ENCODE data around the gene RHEBL1.

Gene RHEBL1

DNA sequence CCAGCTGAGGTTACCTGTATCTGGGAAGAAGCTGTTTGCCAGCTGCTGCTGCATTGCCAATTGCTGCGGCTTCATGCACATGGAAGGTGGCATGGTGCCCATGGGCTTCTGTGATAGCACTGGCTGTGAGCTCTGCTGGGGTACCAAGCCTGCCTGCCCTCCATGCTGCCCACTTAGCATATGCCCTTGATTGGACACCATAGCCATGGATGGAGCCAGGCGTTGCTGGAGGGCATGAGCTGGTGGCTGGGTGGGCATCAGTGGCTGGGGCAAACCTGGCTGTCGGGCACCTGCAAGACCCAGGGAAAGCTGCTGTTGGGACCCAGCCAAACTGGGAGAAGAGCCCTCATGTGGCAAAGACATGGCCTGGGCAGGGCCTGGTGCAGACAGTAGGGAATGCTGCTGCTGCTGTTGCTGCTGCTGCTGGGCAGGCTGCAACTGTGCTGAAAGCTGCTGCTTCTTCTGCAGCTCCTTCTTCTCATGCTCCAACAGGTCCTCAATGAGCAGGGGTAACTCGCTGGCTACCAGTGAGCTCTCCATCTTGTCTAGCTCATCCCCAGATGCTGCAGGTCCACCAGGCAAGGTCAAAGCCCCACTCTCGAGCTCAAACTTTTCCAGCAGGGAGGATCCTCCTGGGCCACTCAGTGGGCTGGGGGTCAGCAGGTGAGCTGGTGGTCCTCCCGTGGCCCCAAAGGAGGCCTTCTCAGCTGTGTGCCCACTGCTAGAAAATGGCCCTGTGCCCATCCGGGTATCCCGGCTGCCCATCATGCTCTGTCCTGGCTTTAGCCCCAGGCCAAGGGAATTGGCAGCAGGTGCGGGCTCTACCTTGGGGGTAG is 32.5 kb downstream of the RHEBL1 start:
- no peak for DNase-seq (ENCODE audit: low spot score)

DNA sequence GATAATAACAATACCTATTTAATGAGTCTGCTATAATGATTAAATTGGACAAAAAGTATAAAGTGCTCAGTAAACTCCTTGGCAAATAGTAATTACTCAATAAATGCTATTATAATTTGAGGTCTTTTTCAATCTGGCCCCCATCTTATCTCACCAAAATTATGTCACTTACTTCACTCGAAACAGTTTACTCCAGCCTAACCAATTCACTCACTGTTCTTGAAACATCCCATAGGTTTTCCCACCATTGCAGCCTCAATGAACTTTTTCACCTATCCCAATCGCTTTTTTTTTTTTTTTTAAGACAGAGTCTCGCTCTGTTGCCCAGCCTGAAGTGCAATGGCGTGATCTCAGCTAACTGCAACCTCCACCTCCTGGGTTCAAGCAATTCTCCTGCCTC is 33.8 kb downstream of the RHEBL1 start:
- DNase-seq (ENCODE audit: low spot score) = no peak

DNA sequence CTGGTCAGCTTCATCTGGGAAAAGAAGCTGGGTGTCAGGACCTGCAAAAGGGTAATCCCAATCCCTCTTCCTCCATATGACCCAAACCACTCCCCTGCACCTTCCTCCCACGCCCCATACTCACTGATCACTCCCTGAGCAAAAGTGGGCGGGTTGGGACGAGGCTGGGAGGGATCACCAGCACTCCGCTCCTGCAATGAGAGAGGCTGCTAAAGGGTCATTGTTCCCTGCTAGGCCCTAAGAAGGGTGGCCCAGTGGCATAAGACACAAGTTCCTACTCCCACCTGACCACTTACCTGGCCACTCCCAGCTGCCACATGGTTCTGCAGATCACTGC is 35.5 kb downstream of the RHEBL1 start:
- DNase-seq (ENCODE audit: low spot score) = no peak

DNA sequence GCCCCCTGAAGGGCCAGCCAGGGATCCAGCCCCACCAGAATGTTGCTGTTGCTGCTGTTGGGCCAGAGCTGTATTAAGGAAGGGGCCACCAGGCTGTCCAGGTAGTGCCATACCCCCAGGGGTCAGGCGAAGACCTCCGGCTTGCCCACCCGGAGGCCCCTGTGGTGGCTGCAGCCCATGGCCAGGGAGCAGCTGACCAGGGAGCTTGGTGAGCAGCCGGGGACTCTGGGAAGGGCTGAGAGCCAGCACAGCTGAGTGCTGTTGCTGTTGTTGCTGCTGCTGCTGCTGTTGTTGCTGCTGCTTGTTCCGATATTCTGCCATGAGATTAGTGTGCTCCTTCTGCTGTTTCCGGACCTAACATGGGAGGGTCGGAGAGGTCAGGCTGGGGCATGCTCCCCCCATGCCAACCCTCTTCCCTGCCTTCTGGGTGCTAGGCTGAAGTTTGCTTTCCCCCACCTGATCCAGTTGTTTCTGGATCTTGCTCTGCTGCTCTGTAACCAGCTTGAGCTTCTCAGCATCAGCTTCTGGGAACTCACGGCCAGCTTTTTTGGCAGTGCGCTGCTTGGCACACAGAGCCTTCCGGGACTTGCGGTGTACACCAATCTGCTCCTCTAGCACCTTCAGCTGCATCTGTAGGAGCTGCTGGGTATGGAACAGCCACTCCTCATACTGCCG is 36.0 kb downstream of the RHEBL1 start:
- no peak for DNase-seq (ENCODE audit: low spot score)

DNA sequence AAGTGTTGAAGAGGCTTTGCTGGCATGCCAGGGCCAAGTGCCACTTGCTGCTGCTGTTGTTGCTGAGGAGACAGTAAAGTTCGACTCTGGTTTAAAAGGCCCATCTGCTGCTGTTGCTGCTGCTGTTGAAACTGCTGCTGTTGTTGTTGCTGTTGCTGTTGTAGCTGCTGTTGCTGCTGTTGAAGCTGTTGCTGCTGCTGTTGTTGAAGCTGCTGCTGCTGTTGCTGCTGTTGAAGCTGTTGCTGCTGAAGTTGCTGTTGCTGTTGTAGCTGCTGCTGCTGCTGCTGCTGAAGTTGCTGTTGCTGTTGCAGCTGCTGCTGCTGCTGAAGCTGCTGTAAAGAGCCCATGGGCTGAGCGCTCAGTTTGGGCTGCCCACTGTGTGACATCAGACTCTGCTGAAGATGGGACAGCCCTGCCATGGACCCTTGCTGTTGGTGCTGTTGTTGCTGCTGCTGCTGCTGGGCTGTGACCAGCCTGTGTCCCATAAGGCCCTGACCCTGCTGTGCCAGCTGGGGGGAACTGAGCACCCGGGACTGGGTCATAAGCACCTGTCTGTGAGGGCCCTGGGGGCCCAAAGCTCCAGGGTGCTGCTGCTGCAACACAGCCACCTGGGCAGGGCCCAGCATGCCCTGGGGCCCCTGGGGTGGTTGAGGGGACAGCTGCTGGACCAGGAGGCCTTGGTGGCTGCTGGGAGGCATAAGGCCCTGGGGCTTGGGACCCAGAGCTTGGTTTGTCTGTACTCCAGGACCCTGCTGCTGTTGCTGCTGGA is 36.9 kb downstream of the RHEBL1 start:
- no peak for DNase-seq (ENCODE audit: low spot score)

DNA sequence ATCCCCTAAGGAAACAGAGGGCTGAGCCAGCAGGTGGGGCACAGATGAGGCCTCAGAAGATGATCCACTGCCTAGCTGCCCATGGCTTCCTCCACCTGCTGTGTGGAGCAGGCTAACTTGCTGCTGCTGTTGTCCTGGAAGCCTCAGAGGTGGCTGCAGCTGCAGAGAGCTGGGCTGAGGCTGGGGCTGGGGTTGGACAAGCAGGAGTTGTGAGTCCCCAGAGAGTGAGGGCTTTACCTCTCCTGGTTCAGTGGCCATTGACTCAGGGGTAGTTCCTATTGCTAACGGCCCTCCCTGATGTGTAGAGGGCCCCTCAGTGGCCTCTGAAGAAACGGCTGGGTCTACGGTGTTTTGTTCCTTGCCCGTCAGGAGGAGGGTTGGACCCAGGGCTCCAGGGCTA is 37.5 kb downstream of the RHEBL1 start:
- DNase-seq (ENCODE audit: low spot score) = no peak

DNA sequence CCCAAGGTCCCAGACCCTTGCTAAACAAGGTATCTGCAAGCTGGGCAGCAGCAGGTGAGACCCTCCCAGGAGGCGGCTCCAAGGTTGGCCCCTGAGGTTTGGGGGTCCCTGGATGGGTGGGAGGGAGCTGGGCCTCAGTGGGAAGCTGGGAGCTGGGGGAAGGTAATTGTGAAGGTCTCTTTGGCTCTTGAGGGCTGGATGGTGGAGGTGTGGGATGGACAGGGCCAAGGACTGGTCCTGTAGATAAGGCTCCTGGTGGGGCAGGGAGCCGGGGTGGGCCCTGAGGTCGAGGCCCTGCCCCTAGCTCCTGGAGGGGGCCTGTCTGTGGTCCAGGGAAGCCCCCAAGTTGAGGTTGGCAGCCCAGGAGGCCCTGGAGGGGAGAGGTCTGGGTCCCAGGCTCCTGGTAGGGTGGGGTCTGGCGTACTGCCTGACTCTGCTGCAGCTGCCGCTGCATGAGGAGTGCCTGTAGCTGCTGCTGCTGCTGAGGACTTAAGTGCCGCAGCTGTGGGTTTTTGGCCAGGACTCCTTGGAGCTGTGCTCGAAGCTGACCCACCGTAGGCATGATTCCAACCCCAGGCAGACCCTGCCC is 38.1 kb downstream of the RHEBL1 start:
- no peak for DNase-seq (ENCODE audit: low spot score)

DNA sequence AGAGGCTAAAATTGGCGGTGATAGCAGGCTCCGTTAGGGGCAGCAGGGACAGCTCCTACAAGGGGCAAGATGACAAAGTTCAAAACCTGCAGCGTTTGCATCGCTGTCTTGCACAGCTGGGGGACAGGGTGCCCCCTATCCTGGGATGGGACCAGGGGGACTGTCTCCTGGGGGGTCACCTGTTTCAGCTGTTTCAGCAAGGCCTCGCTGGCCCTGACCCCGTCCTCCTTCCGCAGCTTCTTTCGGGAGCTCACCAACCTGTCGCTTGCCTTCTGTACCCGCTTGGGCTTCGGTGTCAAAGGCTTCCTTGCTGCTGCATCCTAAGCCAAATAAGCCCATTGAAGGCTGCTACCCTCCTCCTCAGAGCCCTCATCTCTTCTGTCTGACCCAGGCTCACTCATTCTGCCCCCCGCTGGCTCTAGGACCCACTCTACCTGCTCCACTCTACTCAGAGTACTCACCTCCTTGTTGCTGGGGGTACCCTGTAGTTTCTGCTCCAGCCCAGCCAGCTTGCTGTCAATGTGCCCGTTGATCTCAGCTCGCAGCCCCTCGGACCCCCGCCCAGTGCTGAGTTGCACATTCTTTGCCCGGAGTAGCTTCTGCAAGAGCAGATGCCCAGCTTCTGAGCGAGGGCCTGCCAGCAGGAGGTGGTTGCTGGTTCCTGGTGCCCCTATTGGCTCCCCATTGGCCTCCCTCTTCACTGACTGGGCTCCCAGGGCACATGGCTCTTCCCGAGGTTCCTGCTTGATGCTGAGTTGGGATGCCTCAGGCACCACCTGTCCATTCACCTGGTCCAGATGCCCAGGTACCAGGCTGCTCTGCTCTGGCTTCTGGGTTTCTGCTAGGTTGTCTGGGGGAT is 38.8 kb downstream of the RHEBL1 start:
- no peak for DNase-seq (ENCODE audit: low spot score)

DNA sequence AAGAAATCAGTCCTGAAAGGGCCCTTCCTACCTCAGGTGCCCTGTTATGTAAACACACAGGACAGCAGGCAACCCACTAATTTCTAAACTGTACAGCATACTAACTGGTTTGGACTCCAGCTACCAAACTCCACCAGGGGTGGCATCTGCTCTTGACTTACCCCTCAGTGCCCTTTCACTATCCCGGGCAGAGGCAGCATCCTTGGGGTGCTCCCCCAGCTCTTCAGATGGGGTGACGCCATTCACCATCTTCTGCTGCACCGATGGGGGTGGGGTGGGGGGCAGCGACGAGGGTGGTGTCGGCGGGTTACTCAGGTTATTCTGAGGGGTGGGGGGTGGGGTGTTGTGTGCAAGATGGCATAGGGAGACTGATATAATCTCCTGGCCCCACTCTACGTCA is 39.7 kb downstream of the RHEBL1 start:
- no peak for DNase-seq (ENCODE audit: low spot score)

DNA sequence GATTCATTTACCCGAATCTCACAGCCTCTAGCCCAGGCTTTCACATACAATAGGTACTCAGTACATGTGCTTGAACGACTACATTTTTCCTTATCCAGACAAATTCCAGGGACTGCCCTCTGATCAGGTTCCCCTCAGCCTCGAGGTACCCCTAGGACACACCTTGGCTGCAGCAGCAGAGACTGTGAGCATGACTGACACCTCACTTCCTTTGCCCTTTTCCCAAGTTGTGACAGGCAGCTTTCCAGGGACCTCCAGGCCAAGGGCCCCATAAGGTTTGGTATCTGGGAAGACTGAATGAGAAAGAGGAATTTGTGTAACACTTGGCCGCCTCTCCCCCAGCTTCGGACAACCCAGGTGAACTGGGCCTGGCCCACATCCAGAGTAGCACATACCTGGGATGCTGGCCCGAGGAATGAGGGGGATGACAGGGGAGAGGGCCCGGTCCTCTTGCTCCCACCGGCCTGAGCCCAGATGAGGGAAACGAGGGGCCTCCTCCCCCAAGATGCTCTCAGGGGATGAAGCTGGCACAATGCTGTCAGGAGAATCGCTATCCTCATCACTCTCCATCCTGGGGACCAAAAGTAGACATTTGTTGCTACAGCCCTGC is 41.0 kb downstream of the RHEBL1 start:
- DNase-seq (ENCODE audit: low spot score) = no peak

DNA sequence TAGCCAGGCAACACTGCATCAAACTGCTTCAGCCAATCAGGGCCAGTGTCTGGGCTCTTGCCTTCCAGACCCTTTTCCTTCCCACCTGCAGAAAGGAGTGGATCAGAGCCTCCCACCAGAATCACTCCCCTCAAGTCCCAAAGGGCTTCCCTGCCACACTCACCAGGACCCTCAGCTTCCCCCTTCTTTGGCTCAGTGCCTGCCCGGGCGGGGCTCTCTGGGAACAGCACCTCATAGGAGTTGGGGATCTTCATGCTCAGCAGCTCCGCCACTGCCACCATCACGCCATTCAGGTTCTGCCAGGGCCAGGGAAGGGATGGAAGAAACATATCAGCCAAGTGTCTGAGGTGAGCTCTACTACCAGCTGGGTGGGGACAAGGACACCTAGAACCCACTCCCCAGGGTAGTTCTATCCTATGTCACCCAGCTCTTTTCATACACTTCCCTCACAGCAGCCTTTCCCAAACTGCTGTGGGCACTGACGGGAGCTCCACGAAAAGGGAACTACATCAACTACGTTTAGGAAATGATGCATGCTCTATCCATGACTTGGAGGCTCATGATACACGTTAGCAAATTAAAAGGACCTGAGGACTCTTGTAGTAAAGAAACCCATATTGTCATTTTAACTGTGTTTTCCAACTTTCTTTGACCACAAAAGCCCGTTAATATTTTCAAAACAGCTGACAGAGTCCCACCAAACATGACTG is 41.8 kb downstream of the RHEBL1 start:
- DNase-seq (ENCODE audit: low spot score) = no peak

DNA sequence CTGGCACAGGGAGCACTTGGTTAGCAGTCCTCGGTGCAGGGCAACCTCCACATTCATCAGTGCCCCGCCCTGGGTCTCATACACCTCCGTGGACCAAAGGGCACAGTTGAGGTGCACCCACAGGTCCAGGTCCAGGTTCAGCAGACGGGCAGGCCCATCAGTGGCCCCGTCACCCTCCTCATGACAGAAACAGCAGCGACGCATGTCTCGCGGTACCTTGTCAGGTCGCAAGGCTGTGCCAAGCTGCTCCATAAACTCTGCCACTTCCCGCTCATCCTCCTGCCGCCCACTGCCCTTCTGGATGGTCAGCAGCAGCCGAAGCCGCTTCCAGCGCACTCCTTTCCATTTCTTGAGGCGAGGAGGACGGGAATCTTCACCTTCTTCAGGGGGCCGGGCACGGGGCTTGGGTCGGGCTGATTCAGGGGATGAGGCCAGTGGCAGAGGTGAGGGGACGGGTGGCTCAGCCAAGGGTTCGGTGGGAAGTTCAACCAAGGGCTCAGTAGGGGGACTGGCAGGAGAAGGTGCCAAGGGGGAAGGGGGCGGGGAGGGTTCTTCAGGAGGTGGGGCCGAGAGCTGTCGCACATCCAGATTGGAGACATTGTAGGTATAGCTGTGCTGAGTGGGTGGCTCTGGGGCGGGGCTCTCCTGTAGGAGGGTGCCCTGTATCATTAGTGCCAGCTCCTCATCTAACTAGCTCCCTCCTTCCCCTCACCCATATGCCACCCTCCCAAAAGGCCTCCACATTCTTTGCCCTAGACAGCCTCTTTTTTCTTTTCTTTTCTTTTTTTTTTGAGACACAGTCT is 42.9 kb downstream of the RHEBL1 start:
- DNase-seq (ENCODE audit: low spot score) = no peak

DNA sequence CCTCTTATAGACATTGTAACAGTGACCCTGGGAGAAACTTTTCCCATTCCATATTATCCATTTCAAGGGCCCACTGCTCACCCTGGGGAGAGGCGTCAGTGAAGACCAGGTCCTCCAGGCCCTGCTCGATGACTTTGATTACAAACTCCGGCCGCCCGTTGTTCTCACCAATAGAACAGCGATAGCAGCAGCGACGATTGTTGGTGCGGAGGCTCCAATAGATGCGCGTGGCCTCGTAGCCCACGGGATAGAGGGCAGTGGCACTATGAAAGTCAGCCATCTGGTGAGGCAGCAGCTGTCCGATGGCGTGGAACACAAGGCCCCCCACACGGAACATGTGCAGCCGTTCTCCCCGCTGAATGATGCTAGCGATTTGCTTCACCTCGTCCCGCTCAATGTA is 43.7 kb downstream of the RHEBL1 start:
- no peak for DNase-seq (ENCODE audit: low spot score)

DNA sequence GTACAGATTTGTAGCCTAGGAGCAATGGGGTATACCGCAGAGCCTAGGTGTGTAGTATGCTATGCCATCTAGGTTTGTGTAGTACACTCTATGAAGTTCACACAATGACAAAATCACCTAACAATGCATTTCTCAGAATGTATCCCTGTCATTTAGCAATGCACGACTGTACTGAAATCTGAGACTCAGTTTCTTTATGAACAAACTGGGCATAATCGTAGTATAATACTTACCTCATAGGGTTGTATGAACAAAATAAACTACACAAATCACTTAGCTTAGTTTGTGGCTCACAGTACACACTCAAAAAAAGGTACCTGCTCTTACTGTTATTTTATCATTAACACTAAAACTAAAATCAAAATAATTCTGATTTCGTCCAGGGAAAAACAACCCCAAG is 44.3 kb downstream of the RHEBL1 start:
- DNase-seq (ENCODE audit: low spot score) = no peak

DNA sequence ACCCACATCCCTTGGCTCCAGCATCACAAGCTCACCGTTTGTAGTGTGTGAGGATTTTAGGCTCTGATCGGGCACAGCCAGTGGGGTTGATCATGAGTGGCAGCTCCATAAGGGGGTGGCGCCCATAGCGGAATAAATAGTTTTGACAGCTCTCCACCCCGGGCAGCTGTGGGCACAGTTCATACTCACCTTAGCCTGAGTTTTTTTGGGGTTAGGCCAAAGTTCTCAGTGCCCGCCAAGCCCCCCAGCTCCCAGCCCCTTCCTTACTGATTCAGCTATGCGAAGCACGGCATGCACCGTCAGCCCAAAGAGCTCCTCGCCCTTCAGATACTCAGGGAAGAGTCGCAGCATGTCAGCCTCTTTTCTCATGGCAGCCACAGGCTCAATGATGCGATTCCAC is 45.2 kb downstream of the RHEBL1 start:
- no peak for DNase-seq (ENCODE audit: low spot score)

DNA sequence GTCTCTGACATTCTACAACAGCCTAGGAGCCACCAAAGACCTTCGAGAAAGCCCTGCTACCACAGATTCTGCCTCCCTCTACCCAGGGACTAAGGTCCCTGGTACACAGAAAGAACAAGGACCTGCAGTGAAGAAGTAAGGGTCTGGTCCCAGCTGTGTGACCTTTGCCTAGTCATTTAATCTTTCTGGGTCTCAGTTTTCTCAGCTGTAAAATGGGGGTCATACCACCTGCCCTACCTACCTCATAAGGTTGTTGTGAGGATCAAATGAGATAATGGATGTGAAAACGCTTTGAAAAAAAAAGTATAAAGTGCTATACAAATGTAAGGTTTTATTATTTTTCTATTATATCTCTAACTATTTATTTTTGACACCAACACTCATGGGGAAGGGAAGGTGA is 46.0 kb downstream of the RHEBL1 start:
- no peak for DNase-seq (ENCODE audit: low spot score)

DNA sequence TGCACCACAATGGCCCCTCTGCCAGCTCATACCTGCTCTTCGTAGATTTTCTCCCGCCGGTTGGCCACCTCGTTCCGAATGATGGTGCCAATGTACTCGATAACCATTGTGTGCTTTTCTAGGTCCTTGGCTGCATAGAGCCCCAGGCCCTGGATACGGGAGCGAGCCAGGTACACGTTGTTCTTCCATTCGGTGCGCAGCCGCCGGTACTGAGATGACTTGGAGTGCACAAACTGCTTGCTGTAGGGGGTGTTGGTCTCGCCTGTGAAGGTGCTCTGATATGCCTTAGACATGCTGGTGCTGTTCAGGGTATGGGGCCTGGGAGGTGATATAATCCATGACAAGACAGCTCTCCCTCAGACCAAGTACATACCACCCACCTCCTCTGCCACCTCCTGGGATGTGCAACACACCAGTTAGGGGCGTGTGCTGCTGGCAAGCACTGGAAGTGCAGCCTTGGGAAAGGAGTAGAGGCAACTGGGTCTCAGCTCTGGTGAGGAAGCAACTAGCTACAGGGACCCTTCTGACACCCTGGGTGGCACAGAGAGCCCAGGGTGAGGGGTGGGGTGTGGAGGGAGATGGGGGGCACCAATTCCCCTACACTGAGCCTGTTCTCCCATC is 47.1 kb downstream of the RHEBL1 start:
- DNase-seq (ENCODE audit: low spot score) = no peak

DNA sequence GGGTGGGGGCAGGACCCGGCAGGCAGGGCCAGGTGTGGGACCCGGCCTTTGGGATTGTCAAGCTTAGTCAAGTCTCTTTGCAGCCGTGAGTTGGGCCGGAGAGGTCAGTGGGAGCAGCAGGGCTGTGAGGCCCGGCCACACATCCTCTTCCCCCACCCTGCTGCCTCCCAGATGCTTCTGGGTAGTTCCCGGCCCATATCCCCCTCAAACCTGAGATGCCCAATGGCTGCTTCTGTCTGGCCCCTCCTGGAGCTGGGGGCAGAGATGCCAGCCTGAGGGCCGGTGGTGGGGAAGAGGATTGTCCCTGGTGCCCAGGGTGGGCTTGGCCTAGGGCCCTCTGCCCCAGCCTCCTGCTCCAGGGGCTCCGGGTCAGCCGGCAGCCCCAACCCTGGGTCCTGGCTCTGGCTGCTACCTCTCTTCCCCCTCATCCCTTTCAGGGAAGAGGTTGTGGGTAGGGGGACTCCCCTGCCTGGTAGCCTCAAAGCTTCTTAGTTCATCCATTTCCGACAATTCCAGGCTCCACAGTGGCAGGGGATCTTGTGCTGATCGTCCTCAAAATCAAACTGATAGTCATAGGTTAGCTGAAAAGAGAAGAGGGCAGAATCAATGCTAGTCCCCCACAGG is 48.4 kb downstream of the RHEBL1 start:
- no peak for DNase-seq (ENCODE audit: low spot score)

DNA sequence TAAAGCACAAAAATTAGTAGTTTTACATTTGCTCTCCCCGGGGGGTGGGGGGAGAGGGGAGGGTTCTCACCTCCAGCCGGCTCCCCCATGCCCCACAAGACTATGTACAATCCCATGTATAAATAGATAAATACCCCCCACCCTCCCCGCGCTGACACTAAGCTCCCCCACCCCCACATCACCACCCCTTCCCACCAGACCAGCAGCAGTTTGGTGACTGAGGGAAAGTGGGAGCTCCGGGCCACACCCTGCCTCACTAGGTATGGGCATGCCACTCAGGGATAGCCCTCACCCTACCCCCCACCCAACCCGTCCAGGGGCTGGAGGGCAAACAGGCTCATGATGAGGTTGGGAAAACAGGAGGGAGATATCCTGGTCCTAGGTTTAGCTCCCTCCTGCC is 49.3 kb downstream of the RHEBL1 start:
- DNase-seq (ENCODE audit: low spot score) = no peak
